EH (cell line): Measurements from ENCODE around the gene CEP76.
A peak's percentile ranks its signal among the peaks of the same experiment; 100 is the strongest.

Source experiments
- DNase-seq: peaks from one replicate; pipeline ENCODE4 v3.0.0-alpha.2; 2015; ENCODE audit warnings: low read depth

The CEP76 gene

GRCh38 chr18:12703664-12704063 is 1.1 kb upstream of the CEP76 start:
- DNase-seq = peak; percentile 58

- DNase-seq = no peak
Measured at GRCh38 chr18:12703096-12703567, 609 bp upstream of the CEP76 start.

- DNase-seq = no peak
Measured at GRCh38 chr18:12701161-12701560, 1.4 kb downstream of the CEP76 start.

GRCh38 chr18:12699747-12700146 is 2.8 kb downstream of the CEP76 start:
- no peak for DNase-seq

- peak; percentile 32 for DNase-seq
Measured at GRCh38 chr18:12694032-12694431, 8.5 kb downstream of the CEP76 start.

GRCh38 chr18:12692206-12692605 is 10.3 kb downstream of the CEP76 start:
- DNase-seq = no peak

GRCh38 chr18:12689256-12689850 is 13.2 kb downstream of the CEP76 start:
- DNase-seq = no peak

GRCh38 chr18:12686100-12686499 is 16.4 kb downstream of the CEP76 start:
- DNase-seq = peak; percentile 36

- DNase-seq = peak; percentile 80
Measured at GRCh38 chr18:12679183-12679786, 23.2 kb downstream of the CEP76 start.

GRCh38 chr18:12668041-12668440 is 34.5 kb downstream of the CEP76 start:
- DNase-seq = no peak

- peak; percentile 71 for DNase-seq
Measured at GRCh38 chr18:12659904-12660605, 42.5 kb downstream of the CEP76 start.

- peak; percentile 58 for DNase-seq
Measured at GRCh38 chr18:12658426-12659138, 43.9 kb downstream of the CEP76 start.

- peak; percentile 83 for DNase-seq
Measured at GRCh38 chr18:12657684-12658425, 44.7 kb downstream of the CEP76 start, which contains the start of gene SPIRE1. SPIRE1 (minus strand) TSS chr18:12658107; CDS start chr18:12657866, 241 bp downstream.

GRCh38 chr18:12656938-12657683 is 45.4 kb downstream of the CEP76 start:
- peak; percentile 57 for DNase-seq

GRCh38 chr18:12656605-12656937 is 46.0 kb downstream of the CEP76 start:
- peak; percentile 43 for DNase-seq

- DNase-seq = no peak
Measured at GRCh38 chr18:12654971-12655370, 47.6 kb downstream of the CEP76 start.

GRCh38 chr18:12652861-12653401 is 49.6 kb downstream of the CEP76 start:
- DNase-seq = peak; percentile 82

- DNase-seq = no peak
Measured at GRCh38 chr18:12651651-12652050, 50.9 kb downstream of the CEP76 start.

GRCh38 chr18:12647773-12648172 is 54.8 kb downstream of the CEP76 start:
- no peak for DNase-seq

- DNase-seq = no peak
Measured at GRCh38 chr18:12645751-12646203, 56.7 kb downstream of the CEP76 start.

GRCh38 chr18:12645254-12645653 is 57.3 kb downstream of the CEP76 start:
- no peak for DNase-seq
